Activated CD4-positive, alpha-beta memory T cell treated with anti-CD3 and anti-CD28 coated beads, Interleukin-2, amount 10 ng/mL, durations not matched to agents 7 days and 5 days (primary cell): Measurements from ENCODE around the gene LRIT3. TPM values are rescaled to one million over a fixed set of nuclear protein-coding genes. Genes with fewer than 3 reads are reported as not detected.

Experiments used
- CTCF ChIA-PET: fragments of 350-600 bp; sonication (Branson Sonifier 250); formaldehyde crosslinking; loops from one replicate; lab custom pipeline; 2021; ENCODE audit warnings: antibody characterized with exemption, inconsistent platforms; lab: Charles Lee
- POLR2A ChIA-PET: fragments of 350-600 bp; sonication (Branson Sonifier 250); formaldehyde crosslinking; loops from one replicate; lab custom pipeline; 2021; ENCODE audit warnings: antibody characterized with exemption; lab: Charles Lee
- DNase-seq: peaks from one replicate; pipeline ENCODE4 v3.0.0-alpha.2; 2020
- H3K27ac Mint-ChIP-seq: one replicate; pipeline ENCODE4 v1.8.0; 2021; ENCODE audit warnings: mild to moderate bottlenecking, mixed read lengths
- H3K27me3 Mint-ChIP-seq: one replicate; pipeline ENCODE4 v1.8.0; 2021; ENCODE audit warnings: mixed read lengths
- H3K36me3 Mint-ChIP-seq: one replicate; pipeline ENCODE4 v1.8.0; 2021; ENCODE audit warnings: low read depth, mixed read lengths
- H3K4me1 Mint-ChIP-seq: one replicate; pipeline ENCODE4 v1.8.0; 2021; ENCODE audit warnings: mixed read lengths
- H3K4me3 Mint-ChIP-seq: one replicate; pipeline ENCODE4 v1.8.0; 2021; ENCODE audit warnings: mild to moderate bottlenecking, mixed read lengths
- H3K9me3 Mint-ChIP-seq: one replicate; pipeline ENCODE4 v1.8.0; 2021; ENCODE audit warnings: mixed read lengths
- total RNA-seq, 2 experiments: library from RNA; stranded (reverse); gene quantifications; one replicate each; pipeline ENCODE4 v1.2.3, GENCODE V29; 2021

LRIT3 gene
- total RNA-seq, 2 experiments from 2014 or later, result 0.10 TPM

GRCh38 chr4:109921384-109921808, 73.5 kb downstream of the LRIT3 start:
- POLR2A ChIA-PET, result no interaction called here
- Mint-ChIP-seq H3K9me3 (no peaks in the 10 kb centered on the region), H3K4me1 (no peaks in the 10 kb centered on the region), H3K27me3 (peaks cover 7% of the 10 kb centered on the region), H3K36me3 (no peaks in the 10 kb centered on the region), H3K4me3 (no peak overlapping the region), H3K27ac (no peak overlapping the region)
- no peak for DNase-seq
- CTCF ChIA-PET, result no interaction called here

Other genes starting within 250 kb of the LRIT3 start
- 10 to 100 TPM; 30.5 to 32.4 TPM for gene CASP6, start 144.7 kb upstream of the LRIT3 start, total RNA-seq
- gene PLA2G12A, start 118.0 kb upstream of the LRIT3 start, total RNA-seq, result 10 to 100 TPM; 13.2 to 15.3 TPM
- under 1 TPM in 1 of 2 experiments, not detected in 1; 0.35 TPM for gene CFI, start 46.1 kb upstream of the LRIT3 start, total RNA-seq
- 10 to 100 TPM; 26.1 to 27.5 TPM for gene GAR1, start 32.3 kb upstream of the LRIT3 start, total RNA-seq
- under 1 TPM in 1 of 2 experiments, not detected in 1; 0.23 TPM for gene RRH, start 20.1 kb upstream of the LRIT3 start, total RNA-seq
- not detected for gene EGF, start 64.8 kb downstream of the LRIT3 start, total RNA-seq